Activated T-cell treated with anti-CD3 and anti-CD28 coated beads, Interleukin-2, amount 50 U/mL, for 48 hours (primary cell): Measurements from ENCODE around the gene CCDC60.
"Not testable (repeated sequence)": the region's sequence is repeated elsewhere in the genome, so short reads cannot be mapped to it uniquely, and the experiment has no call there.

Source experiments
- DNase-seq, 2 experiments: peaks; one replicate each; pipeline ENCODE4 v3.0.0-alpha.2; 2020

The CCDC60 gene

DNA sequence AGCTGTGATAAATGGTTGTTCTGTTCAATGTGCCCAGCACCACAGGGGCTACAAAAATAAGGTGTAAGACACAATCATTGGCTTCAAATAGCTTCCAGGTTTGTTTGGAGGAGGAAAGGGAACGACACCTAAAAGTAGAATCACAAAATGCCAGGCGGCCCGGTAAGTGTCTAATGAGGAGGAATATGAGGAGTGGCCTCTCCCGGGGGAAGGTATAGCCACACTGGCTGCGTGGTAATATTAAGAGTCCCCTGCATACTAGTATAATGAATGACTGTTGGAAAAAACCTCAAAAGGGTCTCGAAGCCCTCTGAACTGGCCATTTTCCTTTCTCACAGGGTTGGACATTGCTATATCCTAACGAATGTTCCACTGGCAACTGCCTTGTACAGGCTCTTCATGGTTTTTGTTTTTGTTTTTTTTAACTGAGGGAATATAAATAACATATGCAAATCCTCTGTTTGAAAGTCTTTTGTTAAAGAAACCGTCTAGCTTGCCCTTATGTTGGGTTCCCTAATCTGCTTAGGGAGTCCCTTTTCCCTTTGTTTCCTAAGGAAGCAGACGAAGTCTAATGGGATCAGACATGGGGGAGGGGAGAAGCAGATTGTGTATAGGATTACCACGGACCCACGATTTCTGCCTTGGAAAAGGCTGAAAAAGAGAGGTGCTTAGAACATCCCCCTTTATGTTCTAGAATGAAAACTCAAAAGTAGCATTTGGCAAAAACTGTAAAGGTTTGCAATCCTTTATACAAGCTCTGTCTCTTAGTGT, 4.2 kb downstream of the CCDC60 start:
- DNase-seq = no peak

DNA sequence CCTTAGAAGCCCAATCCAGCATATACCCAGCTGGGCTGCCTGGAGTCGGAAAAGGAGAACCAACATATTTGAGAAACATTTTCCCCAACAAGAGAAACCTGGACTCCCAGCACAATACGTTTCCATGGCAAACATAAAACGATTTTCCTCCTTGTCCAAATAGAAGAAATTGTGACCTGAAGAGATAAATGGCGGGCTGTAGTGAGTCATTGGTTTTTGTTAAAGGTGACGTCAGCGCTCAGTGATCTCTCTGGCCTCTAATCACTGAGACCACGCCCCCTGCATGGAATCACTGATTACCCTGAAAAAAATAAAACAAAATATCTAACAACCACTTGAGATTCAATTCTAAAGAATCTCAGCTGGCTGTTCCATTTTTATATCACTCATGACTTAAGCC, 6.0 kb downstream of the CCDC60 start:
- no peak for DNase-seq

DNA sequence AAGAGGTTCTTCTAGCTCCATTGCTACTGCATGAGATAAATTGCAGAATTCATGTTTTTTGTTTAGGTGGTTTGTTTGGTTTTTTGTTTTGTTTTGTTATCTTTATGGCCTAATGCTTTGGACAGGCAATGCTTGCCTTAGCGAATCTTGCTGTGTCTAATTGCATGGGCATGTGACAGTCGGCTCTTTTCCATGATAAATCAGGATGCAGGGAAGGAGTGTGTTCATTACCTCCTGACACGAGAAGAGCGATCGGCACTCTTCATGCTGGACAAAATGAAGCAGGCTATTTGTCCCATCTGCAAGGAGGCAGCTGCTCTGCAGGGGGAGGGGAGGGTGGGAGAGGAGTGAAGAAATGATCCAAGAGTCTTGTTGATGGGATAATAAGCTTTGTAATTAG, 6.5 kb downstream of the CCDC60 start:
- no peak for DNase-seq

DNA sequence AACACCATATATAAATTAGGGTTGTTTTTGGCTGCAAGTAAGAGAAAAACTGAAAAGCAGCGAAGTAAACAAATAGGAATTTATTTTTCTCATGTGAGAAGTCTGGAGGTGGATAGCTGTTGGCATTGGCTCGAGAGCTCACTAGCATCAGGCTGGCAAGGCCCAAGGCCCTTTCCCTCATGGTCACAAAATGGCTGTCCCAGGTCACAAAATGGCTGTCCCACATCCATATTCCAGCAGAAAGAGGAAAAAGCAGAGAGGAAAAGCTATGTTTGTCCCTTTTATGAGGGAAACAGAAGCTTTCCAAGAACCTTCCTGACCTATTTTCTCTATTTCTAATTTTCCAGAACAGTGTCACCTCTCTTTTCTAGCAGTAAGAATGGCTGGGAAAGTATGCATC, 7.5 kb downstream of the CCDC60 start:
- no peak for DNase-seq

DNA sequence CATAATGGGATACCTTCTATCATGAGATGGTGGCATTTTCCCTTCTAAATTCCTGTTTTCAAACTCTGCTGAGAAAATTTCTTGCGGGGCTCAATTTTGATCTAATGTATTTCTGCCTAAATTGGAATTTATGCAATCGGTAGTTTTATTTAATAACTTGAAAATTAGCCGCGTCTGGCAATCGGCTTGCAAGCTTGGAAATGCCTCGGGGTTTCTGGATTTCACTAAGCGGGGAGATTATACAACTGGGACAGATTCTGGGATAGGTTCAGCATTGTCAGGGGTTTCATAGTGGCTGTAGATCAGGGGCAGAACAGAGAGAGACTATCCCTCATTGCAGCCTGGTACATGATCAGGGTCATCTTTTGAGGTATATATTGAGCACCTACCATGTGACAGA, 8.6 kb downstream of the CCDC60 start:
- DNase-seq = no peak

DNA sequence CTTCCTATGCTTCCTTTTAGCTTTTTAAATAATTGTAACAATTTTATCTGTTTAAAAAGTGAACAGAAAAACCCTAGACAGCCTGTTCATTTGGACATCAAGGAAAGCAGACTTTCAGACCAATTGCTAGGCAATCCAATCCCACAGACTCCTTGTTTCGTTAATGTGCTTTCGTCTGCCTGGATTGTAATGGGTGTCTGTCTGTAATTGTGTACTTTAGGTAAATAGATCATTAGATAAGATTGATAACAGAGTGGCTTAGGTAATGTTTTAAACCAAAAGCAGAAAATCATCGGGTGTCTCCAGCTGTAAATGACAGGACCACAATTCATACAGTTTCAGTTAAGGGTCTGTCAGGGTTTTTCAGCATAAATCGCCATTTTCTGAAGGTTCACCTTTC, 19.6 kb downstream of the CCDC60 start:
- DNase-seq = no peak

DNA sequence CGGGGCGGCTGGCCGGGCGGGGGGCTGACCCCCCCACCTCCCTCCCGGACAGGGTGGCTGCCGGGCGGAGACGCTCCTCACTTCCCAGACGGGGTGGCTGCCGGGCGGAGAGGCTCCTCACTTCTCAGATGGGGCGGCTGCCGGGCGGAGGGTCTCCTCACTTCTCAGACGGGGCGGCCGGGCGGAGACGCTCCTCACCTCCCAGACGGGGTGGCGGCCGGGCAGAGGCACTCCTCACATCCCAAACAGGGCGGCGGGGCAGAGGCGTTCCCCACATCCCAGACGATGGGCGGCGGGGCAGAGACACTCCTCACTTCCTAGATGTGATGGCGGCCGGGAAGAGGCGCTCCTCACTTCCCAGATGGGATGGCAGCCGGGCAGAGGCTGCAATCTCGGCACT, 25.8 kb downstream of the CCDC60 start:
- not testable (repeated sequence) for DNase-seq

DNA sequence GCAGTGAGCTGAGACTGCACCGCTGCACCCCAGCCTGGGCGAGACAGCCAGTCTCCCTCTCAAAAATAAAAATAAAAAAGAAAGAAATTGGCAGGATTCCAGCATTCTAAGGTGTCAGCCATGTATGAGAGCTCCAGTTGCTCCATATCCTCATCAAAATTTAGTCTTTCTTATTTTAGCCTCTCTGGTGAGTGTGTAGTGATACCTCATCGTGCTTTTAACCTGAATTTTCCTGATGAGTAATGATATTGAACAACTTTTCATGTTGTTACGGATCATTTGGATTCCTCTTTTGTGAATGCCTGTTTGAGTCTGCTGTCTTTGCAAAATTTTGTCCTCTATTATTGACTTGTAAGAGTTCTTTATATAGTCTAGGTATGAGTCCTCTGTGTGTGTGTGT, 28.5 kb downstream of the CCDC60 start:
- DNase-seq = no peak

DNA sequence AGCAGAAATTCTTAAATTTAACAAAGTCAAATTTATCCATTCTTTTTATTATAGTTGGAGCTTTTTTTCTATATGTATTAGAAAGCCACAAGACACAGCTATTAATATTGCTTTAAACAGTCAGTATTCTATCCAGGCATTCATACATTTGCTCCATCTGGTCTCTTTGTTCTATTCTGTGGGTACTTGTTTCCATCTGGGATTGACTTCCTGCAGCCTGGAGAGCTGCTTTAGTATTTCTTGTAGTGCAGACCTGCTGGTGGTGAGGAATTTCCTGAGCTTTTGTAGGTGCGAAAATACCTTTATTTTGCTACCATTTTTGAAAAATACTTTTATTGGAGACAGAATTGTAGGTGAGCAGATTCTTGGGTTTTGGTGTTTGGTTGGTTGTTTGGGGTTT, 29.0 kb downstream of the CCDC60 start:
- DNase-seq = no peak

DNA sequence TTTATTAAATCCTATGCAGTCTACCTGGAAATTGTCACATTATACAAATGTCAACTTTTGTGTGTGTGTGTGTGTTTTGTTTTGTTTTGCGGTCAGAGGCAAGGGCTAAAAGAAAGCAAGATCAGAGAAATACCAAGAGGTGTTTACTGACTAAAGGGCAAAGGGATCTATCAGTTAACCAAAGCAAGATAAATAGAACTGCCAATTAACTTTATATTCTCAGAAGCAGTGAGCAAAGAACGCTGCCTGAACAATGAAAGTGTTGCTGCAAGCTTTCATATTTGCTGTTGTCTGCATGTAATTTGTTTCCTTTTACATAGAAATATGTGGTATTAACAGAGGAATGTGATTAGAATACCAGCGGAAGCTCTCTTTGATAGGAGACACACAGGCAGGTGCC, 30.9 kb downstream of the CCDC60 start:
- no peak for DNase-seq

DNA sequence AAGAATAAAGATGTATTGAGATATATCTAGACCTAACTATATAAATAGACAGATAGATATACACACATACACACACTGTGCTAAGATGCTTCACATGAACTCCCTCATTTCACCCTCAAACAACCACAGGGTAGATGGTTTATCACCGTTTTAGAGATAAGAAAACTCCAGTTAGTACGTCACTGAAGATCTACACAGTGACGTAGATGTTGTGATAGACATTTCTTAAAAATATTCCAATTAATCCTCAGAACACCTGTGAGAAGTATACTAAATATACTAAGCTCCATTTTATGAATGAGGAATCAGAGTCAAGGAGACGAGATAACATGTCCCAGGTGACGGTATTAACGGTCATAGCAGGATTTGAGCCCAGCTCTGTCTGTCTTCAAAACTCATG, 31.5 kb downstream of the CCDC60 start:
- no peak for DNase-seq

DNA sequence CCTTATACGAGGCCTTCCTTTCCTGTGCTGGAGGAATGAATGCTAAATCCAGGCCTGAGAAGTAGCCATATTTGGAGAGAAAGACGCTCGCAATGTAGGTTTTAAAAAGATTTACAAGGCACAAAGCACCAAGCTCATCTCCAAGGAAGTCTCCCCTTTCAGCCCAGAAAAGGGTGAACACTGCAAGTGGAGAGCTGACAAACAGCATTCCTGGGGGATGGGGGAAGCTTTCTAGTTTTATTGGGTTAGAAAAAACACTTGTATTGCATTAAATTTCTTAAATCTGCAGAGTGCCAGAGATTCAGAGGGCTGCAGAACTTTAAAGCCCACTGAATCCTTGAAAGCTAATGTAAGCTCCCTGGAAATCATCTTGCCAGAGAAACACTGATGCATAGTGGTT, 34.6 kb downstream of the CCDC60 start:
- no peak for DNase-seq

DNA sequence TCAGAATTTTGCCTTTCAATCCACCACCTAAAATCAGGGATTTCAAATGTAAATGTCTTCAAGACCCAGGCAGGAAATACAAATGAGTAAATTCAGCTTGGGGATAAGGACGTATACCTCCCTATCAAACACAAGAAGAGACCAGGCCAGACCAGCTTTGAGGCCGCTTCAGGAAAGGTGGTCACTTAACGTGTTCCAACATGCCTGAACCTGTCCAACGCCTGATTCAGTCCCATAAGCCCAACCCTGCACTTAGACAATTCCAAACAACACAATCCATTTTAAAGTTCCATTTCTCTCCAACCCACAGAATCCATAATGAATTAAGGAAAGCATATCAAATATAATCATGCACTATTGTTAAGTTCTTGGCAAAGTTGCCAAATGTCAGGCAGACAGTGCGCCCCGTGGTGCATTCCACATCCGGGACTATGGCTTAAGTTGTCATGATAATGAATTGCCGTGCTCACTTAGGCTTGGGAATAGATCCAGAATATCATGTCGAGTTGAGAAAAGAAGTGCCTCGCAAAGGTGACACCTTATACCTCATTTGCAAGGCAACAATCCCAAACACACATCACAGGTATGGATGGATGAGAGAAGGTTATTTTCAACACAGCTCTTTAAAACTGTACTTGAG, 35.5 kb downstream of the CCDC60 start:
- DNase-seq = no peak

DNA sequence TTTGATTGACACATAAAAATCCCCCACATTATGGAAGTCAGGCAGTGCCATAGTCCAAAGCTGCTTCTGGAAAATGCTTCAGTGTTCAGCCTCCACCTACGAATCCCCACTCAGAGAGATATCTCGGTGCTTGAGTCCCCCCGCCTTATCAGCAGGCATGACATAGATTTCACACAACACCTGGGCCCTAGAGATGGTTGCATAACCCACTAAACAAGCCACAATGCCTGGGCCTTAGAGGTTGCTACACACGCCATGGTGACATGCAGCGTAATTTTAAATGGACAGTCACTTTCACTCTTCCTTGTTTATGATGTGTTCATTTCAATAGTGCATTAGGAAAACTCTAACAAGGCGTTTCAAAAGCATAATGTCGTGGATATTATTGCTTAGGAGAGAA, 38.0 kb downstream of the CCDC60 start:
- no peak for DNase-seq

DNA sequence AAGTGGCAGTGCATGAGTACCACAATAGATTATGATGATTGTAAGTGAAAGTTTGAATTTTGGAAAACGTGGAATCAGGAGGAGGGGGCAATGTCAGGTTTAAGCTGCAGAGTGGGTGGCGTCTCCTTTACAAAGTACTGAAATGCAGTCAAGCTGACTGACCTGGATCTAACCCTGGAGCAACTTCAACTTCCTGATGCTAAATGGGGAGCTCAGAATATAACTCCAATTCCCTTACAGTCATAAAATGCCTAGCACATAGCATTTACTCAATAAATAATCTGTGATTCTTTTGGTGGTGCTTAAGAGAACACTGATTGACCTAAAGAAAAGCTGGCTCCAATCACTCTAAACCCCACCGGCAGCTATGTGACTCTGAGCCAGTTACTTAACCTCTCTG, 38.5 kb downstream of the CCDC60 start:
- no peak for DNase-seq

DNA sequence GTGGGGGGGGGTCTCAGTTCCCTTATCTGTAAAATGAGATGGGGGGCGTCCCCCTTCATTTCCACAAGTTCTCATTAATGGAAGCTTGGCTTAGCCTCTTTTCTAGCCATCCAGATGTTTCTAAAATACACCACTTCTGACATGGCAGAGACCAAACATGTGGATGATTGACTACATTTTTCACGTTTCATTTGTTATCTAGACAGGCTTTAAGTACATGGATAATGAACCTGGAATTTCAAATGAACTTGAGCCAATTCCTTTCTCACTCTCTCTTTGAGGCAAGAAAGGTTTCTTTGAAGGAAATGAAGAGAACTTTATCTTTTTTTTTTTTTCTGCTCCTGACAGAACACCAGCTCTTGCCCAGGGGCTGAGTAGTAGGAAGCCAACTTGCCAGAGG, 39.1 kb downstream of the CCDC60 start:
- DNase-seq = no peak

DNA sequence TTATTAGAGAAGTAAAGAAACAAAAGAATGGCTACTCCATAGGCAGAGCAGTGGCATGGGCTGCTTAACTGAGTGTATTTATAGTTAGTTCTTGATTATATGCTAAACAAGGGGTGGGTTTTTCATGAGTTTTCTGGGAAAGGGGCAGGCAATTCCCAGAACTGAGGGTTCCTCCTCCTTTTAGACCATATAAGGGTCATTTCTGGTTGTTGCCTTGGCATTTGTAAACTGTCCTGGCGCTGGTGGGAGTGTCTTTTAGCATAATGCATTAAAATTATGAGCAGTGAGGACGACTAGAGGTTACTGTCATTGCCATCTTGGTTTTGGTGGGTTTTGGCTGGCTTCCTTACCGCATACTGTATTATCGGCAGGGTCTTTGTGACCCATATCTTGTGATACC, 40.1 kb downstream of the CCDC60 start:
- DNase-seq = no peak

DNA sequence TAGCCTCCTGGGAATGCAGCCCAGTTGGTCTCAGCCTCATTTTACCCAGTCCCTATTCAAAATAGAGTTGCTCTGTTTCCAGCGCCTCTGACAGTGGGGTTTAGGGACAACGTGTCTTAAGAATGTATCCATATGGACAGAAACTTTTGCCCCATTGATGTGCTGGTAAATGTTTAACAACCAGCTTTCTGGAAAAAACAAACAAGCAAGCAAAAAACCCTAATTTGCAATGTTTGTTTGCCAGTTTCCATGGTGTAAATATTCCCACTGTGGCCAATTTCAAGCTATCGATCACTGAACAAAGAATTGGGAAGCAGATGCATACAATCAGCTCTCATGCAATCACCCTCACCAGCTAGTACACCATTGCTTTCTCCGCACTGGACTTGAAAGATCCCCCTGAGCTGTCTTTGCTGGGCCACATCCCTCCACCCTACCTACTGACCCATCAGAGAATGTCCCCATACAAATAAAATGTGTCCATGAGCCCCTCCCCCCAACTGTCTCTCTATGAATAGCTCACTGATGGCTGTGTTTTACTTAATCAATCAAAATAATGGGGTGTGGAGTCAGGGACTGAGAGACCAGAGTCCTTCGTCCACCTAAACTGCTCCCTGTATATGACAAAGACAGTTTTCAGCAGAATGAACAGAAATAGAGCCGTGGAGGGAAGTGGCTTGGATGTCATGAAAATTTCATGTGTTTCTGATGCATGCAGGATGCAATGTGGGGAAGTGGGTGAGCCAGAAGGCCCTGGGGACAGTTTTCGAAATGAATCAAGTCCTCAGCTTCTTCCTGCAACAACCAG, 40.8 kb downstream of the CCDC60 start:
- DNase-seq = no peak

DNA sequence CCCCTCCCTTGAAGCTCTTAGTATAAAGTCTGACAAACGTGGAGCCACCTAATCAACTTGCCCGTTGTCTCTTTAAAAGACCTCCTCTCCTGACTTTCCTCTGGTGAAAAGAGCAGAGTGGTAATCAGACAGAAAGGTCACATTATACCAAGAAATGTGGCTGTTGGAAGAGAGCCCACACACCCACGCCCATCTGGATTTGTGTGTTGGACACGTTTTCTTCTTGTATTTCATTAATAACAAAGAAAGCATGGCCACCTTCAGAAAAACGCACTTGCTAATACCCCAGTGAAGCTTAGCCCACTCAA, 41.3 kb downstream of the CCDC60 start:
- DNase-seq = no peak

DNA sequence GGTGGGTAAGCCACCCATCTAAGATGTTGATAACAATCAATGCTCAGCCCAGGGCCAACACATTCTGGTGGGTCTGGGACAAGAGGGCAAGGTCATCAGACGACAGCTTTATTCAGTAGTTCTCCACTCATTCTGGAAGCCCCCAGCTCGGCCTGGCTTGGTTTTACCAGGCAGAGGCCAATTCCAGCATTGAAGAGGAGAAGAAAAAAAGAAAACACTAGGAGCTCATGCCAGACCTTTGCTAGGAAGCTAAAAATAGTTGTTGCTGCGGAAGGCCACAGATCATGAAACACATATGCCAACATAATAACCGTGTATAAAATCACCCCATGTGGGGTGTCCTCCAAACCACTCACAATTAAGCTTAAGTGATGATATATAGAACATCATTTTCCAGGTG, 44.4 kb downstream of the CCDC60 start:
- no peak for DNase-seq

DNA sequence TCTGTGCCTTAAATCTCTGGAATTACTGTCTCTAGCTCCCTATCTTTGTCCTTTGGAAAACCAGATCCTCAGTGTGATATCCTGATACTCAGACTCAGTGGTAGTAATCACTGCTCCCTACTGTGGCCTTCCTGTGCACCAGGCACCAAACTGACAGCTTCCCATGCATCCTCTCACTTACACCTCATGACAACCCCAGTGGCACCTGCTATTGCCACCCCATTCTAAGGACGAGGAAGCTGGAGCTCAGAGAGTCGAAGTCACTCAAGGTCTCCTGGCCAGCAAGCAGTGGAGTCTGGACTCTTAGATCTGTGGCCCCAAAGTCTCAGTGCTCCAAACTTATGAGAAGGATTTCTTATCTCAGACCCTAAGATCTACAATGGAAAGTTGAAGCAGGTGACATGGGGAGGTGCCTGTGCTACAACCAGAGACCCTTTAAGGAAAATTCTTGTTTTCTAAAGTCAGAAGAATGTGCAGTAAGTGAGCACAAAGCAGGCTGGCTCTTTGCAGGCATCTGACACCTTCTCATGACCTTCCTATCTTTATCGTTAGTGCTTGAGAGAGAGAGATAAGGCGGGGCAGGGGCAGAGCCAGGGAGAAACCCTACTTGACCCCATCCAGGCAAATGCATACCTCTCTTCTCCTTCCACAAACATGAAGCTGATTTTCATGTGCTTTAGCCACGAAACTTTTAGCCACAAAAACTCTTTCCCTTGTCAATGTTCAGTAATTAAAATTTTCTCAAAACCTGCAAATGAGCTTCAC, 47.1 kb downstream of the CCDC60 start:
- no peak for DNase-seq

DNA sequence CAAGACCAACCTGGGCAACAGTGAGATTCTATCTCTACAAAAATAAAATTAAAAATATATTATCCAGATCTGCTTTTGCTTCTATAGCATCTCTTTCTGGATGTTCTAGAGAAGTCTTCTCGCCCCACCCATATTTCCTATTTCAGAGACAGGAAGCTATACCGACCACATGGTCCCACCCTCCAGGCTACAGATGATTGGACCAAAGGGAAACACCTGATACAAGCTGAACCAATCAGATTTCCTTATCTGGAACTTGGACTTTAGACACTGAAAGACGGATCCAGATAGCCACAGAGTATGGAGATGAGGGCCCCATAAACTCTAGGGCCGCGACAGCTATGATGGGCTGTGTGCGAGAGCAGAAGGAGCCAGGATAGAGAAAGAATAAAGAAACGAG, 48.7 kb downstream of the CCDC60 start:
- DNase-seq = no peak

DNA sequence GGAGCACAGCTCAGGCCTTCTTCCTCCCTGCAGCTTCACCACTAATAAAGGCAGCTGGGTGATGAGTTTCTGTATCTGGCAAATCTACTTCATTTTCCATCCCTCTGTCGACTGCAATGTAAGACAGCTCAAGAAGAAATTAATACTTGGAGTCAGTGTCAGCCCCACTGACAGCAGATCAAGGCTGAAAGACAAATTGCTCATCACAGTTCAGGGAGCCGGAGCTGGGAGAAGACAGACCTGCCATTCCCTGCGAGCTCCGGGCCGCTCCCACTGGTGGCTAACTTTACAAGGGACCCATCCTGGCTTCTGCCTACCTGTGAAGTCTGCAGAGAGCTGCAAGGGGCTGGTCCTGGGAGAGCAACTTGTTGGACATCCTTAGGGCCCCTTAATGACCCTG, 49.8 kb downstream of the CCDC60 start:
- no peak for DNase-seq

DNA sequence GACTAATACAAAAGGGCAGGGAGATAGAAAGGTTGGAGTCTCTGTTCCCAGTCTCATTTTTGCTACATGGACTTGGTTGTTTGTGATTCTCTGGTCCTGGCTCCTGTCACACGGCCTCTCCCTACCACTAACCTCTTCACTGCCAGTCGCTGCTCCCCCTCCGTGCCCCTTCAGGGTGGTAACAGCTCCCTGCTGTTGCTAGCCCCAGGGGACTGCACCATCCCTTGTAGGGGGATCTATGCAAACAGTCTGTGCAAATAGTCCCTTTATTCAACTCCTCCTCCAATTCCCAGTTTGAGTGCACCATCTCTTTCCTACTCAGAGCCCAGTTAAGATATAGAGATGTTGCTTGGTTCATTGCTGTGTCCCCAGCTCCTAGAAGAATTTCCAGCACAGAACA, 51.1 kb downstream of the CCDC60 start:
- DNase-seq = no peak
